T1000 (cell line): ENCODE data around the gene ACTL6B.
A peak's percentile ranks its signal among the peaks of the same experiment; 100 is the strongest.

ENCODE experiments used
- DNase-seq: peaks from one replicate; lab custom pipeline; 2025; ENCODE audit warnings: mixed read lengths; lab: John Stamatoyannopoulos, UW

The ACTL6B gene

GRCh38 chr7:100627238-100627549 is 29.1 kb downstream of the ACTL6B start:
- no peak for DNase-seq

- DNase-seq: peak; percentile 68
Observed at GRCh38 chr7:100626530-100627237, 29.6 kb downstream of the ACTL6B start.

GRCh38 chr7:100626055-100626454 is 30.2 kb downstream of the ACTL6B start:
- no peak for DNase-seq

DNA sequence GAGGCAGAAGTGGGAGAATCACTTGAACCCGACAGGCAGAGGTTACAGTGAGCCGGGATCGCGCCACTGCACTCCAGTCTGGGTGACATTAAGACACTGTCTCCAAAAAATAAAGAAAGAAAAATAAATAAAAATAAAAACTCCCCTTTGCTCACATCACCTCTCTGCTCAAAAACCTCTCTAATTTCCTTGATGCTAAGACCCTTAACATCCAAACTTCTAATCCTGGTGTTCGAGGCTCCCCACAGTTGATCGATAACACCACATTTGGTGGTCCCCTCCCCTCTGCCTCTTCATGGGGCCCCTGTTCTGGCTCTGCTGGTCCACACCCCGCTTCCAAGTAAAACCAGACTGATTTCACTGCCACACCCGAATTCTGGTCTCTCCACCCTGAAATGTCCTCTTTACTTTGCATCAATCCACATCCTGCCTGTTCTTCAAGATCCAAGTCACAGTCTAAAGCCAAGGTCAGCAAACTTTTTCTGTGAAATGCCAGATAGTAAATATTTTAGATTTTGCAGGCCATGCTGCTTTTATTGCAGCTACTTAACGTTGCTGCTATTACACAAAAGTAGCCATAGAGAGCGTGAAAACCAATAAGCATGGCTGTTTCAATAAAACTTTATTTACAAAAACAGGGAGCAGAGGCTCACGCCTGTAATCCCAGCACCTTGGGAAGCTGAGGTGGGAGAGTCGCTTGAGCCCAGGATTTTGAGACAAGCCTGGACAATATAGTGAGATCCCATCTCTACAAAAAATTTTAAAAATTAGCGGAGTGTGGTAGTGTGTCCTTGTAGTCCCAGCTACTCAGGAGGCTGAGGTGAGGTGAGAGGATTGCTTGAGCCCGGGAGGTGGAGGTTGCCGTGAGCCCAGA is 32.1 kb downstream of the ACTL6B start:
- DNase-seq: no peak

- no peak for DNase-seq
Observed at GRCh38 chr7:100621554-100621953, 34.7 kb downstream of the ACTL6B start.

DNA sequence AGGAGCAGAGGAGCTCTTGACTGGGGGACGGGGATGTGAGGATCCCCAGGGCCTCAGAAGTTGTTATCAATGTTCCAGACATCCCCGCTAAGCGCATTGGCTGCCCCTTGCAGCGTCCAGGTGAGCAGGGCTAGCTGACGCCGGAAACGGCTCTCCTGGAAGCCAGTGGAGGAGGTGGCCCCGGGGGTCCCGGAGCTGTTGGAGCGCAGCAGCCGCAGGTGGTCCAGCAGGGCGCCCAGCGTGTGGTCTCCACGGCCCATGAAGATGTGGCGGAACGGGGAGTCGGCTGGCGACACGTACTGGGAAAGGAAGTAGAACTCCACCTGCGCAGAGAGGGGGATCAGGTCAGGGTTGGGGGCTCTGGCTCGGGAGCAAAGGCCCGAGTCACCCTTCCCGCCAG is 35.4 kb downstream of the ACTL6B start:
- no peak for DNase-seq

GRCh38 chr7:100620239-100620638 is 36.0 kb downstream of the ACTL6B start:
- no peak for DNase-seq

DNA sequence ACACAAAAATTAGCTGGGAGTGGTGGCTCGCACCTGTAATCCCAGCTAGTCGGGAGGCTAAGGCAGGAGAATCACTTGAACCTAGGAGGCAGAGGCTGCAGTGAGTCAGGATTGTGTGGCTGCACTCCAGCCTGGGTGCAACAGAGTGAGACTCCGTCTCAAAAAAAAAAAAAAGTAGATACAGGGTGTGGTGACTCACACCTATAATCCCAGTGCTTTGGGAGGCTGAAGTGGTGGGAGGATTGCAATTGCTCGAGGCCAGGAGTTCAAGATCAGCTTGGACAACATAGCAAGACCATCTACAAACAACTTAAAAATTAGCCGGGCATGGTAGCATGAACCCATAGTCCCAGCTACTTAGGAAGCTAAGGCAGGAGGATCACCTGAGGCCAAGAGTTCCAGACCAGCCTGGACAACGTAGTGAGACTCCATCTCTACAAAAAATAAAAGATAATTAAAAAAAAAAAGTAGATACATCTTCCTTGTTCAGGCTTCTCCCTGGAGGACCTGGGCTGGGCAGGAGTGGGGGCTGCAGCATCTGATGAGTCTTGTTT is 41.9 kb downstream of the ACTL6B start:
- no peak for DNase-seq

- no peak for DNase-seq
Observed at GRCh38 chr7:100613412-100614175, 42.7 kb downstream of the ACTL6B start.

DNA sequence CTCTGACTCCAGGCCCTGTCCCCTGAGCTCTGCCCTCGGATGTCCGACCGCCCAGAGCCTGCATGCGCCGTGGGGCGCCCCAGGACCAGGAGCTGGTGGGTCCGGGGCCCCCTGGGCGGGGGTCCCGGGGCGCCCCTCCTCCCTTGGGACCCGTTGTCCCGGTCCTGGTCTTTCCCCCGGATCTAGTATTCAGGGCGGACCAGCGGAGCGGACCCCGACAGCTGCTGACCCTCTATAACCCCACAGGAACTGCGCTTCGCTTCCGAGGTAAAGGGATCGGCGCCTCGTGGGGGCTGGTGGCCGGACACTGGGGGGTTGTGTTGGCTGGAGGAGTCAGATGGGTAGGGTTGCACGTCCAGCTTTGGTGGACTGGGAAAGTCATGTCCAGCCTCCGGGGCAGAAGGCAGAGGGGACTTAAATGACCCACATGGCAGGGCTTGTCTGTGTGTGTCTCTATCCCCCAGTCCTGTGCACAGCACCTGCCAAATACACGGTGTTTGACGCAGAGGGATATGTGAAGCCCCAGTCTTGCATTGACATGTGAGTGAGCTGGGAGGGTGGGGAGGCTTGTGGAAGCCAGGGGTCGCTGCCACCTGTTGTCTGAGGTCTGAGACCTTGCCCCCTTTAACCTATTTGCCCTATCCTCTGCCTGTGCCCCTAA is 43.4 kb downstream of the ACTL6B start:
- no peak for DNase-seq

DNA sequence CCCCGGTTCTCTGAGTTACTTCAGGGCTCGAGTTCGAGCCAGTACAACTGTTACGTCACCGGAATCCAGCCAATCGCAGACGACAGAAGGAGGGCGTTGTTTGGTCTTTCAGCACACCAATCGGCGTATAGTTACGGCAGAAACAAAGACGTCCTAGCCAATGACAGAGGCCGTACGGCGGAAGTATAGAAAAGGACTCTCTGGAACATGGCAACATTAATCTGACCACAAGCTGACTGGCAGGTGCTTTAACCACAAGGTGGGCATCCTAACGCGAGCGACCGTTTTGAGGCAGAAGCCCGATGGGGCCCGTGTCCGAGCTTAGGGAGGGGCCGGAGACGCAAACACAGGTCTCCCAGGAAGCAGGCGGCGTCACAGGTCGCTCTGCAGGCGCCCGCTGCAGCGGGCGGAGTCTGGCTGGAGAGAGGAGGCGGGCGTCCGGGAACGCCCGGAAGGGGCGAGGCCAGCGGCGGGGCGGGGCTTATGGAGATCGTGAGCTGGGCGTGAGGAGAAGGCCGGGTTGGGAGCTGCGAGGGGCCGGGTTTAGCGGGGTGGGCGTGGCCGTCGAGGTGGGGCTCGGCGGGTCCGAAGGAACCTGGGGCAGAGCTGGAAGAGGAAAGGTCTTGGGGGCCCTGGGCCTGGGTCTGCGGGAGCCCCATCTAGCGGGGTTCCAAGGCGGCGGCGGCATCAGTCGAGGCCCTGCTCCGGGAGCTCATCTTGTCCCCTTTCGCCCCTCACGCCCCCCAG is 44.1 kb downstream of the ACTL6B start, which contains the start of gene MOSPD3:
TSS of gene MOSPD3 (plus strand) at position 558 of the 747 bp plus-strand sequence. CDS start 252 bp downstream, outside the sequence.
- DNase-seq: peak; percentile 89

DNA sequence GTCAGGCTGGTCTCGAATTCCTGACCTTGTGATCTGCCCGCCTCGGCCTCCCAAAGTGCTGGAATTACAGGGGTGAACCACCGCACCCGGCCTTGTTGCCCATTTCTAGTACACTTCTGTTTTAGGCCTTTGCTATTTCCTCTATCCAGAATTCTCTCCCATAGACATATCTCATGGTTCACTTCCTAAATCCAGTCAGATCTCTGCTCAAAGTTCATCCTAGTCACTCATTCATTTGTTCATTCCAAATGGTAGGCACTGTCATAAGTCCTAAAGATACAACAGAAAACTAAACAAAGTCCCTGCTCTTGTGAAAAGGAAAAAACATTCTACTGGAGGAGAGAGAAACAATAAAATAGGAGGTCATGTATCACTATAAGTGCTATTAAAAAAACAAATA is 46.3 kb downstream of the ACTL6B start:
- DNase-seq: no peak

- DNase-seq: no peak
Observed at GRCh38 chr7:100607111-100607510, 49.1 kb downstream of the ACTL6B start.

- DNase-seq: no peak
Observed at GRCh38 chr7:100606313-100606712, 49.9 kb downstream of the ACTL6B start.

DNA sequence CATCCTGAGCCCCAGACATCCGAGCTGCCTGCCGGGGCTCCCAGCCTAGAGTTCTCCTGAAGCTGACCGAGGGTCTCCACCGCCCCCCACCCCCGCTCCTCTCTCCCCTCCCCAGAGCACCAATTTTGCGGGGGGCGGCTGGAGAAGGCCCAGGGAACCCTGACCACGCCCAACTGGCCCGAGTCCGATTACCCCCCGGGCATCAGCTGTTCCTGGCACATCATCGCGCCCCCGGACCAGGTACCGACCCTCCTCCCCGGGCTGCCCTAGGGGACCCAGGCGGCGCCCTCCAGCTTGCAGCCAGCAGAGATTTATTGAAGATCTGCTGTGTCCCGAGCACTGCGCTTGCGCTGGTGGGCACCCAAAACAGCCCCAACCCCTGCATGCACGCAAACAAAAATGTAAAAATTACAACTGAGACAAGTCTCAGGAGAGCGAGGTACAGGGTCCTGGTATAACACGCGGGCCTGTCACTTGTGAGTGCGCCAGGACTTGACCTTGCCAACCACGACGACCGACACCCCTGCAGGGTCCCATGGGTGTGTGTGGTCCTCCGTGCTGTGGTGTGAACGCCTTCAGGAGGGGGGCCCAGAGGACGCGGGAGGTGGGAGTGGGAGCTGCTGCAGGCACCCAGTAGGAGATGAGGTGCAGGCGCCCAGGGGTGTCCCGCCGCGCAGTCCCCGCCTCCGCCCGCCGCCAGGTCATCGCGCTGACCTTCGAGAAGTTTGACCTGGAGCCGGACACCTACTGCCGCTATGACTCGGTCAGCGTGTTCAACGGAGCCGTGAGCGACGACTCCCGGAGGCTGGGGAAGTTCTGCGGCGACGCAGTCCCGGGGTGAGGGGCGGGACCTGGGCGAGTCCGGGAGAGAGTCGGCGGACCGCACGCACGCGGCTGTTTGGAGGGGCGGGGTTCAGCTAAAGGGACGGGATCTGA is 51.0 kb downstream of the ACTL6B start:
- DNase-seq: no peak

DNA sequence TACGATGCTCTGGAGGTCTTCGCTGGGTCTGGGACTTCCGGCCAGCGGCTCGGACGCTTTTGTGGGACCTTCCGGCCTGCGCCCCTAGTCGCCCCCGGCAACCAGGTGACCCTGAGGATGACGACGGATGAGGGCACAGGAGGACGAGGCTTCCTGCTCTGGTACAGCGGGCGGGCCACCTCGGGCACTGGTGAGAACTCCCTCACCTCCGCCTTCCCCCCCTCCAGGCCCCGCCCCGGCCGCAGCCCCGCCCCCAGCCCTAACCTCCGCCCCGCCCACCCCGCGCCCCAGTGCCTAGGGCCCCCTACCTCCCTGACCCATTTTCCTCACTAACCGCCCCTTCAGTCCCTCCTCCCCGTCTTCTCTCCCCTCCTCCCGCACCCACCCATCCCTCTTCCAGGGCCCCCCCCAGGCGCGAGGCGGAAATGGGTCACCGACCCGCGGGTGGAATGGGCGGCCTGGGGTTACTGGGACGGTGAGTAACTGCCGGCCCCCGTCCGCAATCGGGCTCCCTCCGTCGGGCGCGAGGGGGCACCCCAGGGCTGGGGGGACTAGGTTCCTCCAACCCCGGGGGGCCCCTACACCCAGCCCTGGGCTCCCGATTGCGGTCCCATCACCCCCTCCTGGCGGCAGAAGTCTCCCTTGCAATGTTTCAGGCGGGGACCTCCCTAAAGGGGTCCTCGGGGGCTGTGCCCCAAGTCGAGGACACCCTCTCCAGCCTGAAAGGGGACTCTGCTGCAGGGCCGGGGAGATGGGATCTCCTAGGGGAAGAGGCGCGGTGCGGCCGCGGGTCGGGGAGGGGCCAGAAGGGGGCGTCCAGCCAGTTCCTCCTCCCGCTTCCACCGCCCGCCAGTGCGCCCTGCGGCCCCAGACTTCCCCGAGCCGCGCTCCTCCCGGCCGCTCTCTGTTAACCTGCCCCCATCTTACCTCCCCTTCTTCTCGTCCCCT is 51.9 kb downstream of the ACTL6B start:
- no peak for DNase-seq

GRCh38 chr7:100603726-100604027 is 52.6 kb downstream of the ACTL6B start:
- DNase-seq: no peak

GRCh38 chr7:100602889-100603725 is 53.1 kb downstream of the ACTL6B start:
- DNase-seq: no peak
